ENCODE data around the gene CACNA1C.

CACNA1C gene

DNA sequence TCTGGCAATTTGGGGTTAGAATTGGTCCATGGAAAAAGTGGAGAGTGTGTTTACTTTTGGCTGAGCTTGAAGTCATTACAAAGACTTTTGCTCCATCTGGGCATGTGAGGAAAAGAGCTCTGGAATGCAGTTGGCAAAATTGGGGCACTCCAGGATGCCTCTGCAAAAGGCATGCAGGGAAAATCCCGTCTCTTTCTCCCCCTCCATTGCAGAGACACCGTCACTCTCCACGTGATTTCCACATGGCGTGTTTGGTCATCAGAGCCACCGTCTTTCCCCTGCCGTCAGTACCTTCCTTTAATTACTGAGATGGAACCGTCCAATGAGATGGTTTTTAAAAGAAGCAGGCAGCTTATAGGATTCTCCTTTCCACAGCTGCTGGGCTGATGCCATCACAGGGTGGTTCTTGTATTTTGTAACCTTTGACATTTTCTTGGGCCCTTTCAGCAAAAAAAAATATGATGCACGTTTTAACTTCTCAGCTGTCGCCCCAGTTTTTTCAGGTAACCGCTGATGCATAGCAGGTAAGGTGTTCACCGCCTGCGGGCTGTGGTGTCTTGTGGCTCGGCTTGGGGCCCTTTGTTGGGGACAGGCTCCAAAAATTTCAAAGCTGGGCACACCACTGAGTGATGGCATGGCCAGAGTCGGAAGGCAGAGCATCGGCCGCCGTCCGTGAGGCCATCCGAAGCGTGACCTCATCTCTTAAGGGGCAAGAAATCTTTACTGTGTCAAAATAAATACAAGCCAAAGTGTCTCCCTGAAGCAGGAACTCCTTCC is 68.4 kb downstream of the CACNA1C start:
- Histone ChIP-seq H3K4me1 (ENCODE audit: low read depth, poor library complexity, severe bottlenecking) (no peaks in the 10 kb centered on the region), H3K27me3 (ENCODE audit: insufficient read depth, low read depth) (no peaks in the 10 kb centered on the region), H3K79me2 (ENCODE audit: insufficient read depth, low read depth) (no peaks in the 10 kb centered on the region), H2AFZ (ENCODE audit: low read depth) (no peak overlapping the region), H4K20me1 (ENCODE audit: insufficient read depth) (no peaks in the 10 kb centered on the region), H3K27ac (no peak overlapping the region), H3K4me2 (no peak overlapping the region), H3K9ac (no peak overlapping the region), H3K36me3 (ENCODE audit: insufficient read depth) (no peaks in the 10 kb centered on the region), H3K4me3 (IDR thresholded peaks at IDR 0.05; ENCODE audit: insufficient read depth, low read depth, low read length) (no peak overlapping the region)
- TF ChIP-seq, protein P1, sequence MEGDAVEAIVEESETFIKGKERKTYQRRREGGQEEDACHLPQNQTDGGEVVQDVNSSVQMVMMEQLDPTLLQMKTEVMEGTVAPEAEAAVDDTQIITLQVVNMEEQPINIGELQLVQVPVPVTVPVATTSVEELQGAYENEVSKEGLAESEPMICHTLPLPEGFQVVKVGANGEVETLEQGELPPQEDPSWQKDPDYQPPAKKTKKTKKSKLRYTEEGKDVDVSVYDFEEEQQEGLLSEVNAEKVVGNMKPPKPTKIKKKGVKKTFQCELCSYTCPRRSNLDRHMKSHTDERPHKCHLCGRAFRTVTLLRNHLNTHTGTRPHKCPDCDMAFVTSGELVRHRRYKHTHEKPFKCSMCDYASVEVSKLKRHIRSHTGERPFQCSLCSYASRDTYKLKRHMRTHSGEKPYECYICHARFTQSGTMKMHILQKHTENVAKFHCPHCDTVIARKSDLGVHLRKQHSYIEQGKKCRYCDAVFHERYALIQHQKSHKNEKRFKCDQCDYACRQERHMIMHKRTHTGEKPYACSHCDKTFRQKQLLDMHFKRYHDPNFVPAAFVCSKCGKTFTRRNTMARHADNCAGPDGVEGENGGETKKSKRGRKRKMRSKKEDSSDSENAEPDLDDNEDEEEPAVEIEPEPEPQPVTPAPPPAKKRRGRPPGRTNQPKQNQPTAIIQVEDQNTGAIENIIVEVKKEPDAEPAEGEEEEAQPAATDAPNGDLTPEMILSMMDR (conservative IDR thresholded peaks at IDR 0.05; ENCODE audit: low read depth, low read length): no peak

DNA sequence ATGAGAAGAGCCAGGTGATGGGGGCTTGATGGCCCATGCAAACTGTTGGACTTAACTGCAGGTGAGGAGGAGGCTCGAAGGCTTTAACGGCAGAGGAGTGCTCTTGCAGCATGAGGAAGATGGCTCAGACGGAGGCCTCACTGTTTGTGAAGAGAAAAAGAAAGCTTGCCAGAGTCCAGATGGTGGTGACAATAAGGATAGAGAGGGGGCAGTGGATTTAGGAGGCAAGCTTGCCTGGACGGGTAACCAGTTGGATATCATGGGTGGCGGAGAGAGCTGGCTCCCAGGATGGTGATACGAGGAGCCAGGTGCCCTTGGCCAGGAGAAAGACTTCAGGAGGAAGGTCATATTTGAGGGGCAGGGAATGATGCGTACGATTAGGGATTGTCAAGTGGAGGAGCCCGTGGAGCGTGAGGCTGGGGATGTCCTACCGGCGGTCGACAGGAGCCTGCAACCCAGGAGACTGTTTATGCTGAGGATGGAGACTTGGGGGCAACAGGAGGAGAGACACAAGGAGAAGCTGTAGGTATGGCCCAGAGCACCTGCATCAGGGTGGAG is 71.8 kb downstream of the CACNA1C start:
- no peaks in the 10 kb centered on the region for H3K4me1 ChIP-seq (ENCODE audit: low read depth, poor library complexity, severe bottlenecking)
- TF ChIP-seq, protein P1 (conservative IDR thresholded peaks at IDR 0.05; ENCODE audit: low read depth, low read length): no peak
- H3K27ac ChIP-seq: no peak overlapping the region
- H3K4me3 ChIP-seq (IDR thresholded peaks at IDR 0.05; ENCODE audit: insufficient read depth, low read depth, low read length): no peak overlapping the region
- H3K79me2 ChIP-seq (ENCODE audit: insufficient read depth, low read depth): no peaks in the 10 kb centered on the region
- H3K36me3 ChIP-seq (ENCODE audit: insufficient read depth): no peaks in the 10 kb centered on the region
- no peak overlapping the region for H3K4me2 ChIP-seq
- no peak overlapping the region for H3K9ac ChIP-seq
- H3K27me3 ChIP-seq (ENCODE audit: insufficient read depth, low read depth): no peaks in the 10 kb centered on the region
- H2AFZ ChIP-seq (ENCODE audit: low read depth): no peak overlapping the region
- H4K20me1 ChIP-seq (ENCODE audit: insufficient read depth): no peaks in the 10 kb centered on the region

DNA sequence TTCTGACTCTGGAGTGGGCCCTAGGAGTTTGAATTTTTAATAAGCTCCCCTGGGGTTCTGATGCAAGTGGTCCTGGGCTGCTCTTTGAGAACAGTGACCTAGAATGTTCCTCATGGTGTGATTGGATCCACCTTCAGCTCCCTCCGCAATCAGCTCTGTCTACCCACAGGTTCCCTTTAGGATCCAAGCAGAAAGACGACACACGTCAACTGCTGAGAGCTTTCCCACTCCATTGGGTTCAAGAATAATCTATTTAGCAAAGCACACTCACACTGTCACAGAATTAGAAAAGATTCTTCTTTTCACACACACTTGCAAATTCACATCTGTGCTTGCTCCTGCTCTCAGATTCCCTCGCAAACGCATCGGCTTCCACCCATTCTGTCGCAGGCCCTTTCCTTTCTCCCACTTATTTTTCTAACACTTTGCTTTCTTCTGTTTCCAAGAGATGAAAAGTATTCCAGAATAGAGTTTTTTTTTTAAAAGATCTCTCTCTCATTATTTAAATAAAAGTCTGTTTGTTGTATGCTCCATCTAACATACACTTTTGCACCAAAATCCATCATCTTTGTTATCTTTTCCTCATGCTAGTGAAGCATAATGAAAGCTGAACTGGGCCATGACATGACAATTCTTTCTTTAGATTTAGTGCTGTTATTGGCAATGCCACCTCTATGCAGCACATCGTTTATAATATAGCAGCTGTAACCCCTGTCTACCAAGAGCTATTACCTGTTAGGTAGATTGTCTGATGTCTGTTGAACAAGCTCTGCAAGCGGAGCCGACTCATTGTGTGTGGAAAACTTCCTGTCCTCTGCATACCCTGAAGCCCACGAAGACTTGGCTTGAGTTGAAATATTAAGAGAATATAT is 73.1 kb downstream of the CACNA1C start:
- Histone ChIP-seq H3K4me1 (ENCODE audit: low read depth, poor library complexity, severe bottlenecking) (no peaks in the 10 kb centered on the region), H3K4me3 (IDR thresholded peaks at IDR 0.05; ENCODE audit: insufficient read depth, low read depth, low read length) (no peak overlapping the region), H4K20me1 (ENCODE audit: insufficient read depth) (no peaks in the 10 kb centered on the region), H3K27ac (no peak overlapping the region), H3K9ac (no peak overlapping the region), H3K36me3 (ENCODE audit: insufficient read depth) (no peaks in the 10 kb centered on the region), H3K27me3 (ENCODE audit: insufficient read depth, low read depth) (no peaks in the 10 kb centered on the region), H3K4me2 (no peak overlapping the region), H2AFZ (ENCODE audit: low read depth) (no peak overlapping the region), H3K79me2 (ENCODE audit: insufficient read depth, low read depth) (no peaks in the 10 kb centered on the region)
- TF ChIP-seq, protein P1 (conservative IDR thresholded peaks at IDR 0.05; ENCODE audit: low read depth, low read length): no peak

DNA sequence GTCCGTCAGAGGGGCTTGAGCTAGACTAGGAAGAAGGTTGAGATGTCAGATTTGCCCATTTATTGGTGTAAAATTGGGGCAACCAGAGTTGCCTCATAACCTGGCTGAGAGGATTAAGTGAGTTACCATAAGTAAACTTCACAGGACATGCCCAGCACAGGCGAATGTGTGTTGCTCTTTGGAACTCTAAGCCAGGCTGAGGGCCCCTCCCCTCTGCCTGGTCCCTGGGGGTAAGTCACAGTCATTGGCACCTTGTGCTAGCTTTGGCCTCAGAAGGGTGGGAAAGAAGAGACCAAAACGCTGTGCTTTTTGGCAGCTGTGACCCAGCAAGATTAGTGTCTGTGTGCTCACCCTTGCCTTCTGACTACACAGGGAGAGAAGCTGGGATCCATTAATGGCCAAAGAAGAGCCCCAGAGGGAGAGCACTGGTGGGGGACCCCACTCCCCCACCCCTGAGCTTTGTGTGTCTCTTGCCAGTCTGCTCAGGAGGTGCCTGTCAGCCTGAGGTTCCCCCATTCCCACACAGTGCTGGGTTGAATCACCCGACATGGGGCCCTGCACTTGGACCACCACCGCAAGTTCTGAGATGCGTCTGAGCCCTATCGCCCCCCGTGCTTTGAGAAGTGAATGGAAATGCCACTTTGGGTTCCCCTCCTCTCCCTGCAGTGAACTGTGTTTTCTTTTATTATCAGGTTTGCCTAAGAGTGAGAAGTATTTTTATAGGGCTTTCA is 74.1 kb downstream of the CACNA1C start:
- H3K36me3 ChIP-seq (ENCODE audit: insufficient read depth): no peaks in the 10 kb centered on the region
- no peaks in the 10 kb centered on the region for H4K20me1 ChIP-seq (ENCODE audit: insufficient read depth)
- H3K27ac ChIP-seq: no peak overlapping the region
- H3K9ac ChIP-seq: no peak overlapping the region
- no peak overlapping the region for H3K4me3 ChIP-seq (IDR thresholded peaks at IDR 0.05; ENCODE audit: insufficient read depth, low read depth, low read length)
- no peaks in the 10 kb centered on the region for H3K4me1 ChIP-seq (ENCODE audit: low read depth, poor library complexity, severe bottlenecking)
- TF ChIP-seq, protein P1 (conservative IDR thresholded peaks at IDR 0.05; ENCODE audit: low read depth, low read length): no peak
- no peak overlapping the region for H3K4me2 ChIP-seq
- no peaks in the 10 kb centered on the region for H3K79me2 ChIP-seq (ENCODE audit: insufficient read depth, low read depth)
- H3K27me3 ChIP-seq (ENCODE audit: insufficient read depth, low read depth): no peaks in the 10 kb centered on the region
- H2AFZ ChIP-seq (ENCODE audit: low read depth): no peak overlapping the region
